HCT116 (cell line): ENCODE results near the gene HOXB3. TPM values are rescaled to one million over a fixed set of nuclear protein-coding genes. Genes with fewer than 3 reads are reported as not detected.

ENCODE experiments used
- ATAC-seq: fragments of 200-7000 bp; cut with Tn5 transposase; 2 replicates; pipeline ENCODE4 v1.9.1; 2020; ENCODE audit warnings: mild to moderate bottlenecking, moderate library complexity
- BruUV-seq: library from RNA; stranded (reverse); fragments of 400-500 nt; replicated peaks from 2 replicates; lab custom pipeline; 2021; lab: Mats Ljungman, UMichigan
- CTCF ChIA-PET: fragments of 300-600 bp; sonication (Branson Sonifier 250); formaldehyde crosslinking; loops from one replicate; lab custom pipeline; 2021; ENCODE audit warnings: antibody characterized with exemption; lab: Charles Lee
- POLR2A ChIA-PET: fragments of 300-600, 350-600 bp; sonication (Branson Sonifier 250); formaldehyde crosslinking; loops from one replicate; lab custom pipeline; 2021; ENCODE audit warnings: antibody characterized with exemption; lab: Charles Lee
- RAD21 ChIA-PET, 2 experiments: fragments of 300-600 bp; sonication (Branson Sonifier 250); formaldehyde crosslinking; loops; one replicate each; lab custom pipeline; 2023; ENCODE audit warnings: low total read pairs in 2 of 2; ENCODE audit not compliant: uncharacterized antibody in 2 of 2, unreplicated experiment in 2 of 2, low non-redundant PET in 1 of 2; lab: Charles Lee
- DNase-seq: peaks from one replicate; pipeline ENCODE4 v3.0.0-alpha.2; 2010; ENCODE audit warnings: low read depth, low spot score
- H2AFZ ChIP-seq: fragments of 200-600 bp; shearing (Covaris generic), sonication (generic); 2 replicates; pipeline ENCODE4 v1.6.1; 2017; ENCODE audit warnings: low read depth, mixed run types, mixed read lengths, antibody characterized with exemption, low read length; ENCODE audit not compliant: poor library complexity, severe bottlenecking
- H3K27ac ChIP-seq: 2 replicates; pipeline ENCODE4 v1.5.1; 2012; ENCODE audit warnings: low read depth, low read length
- H3K27me3 ChIP-seq: fragments of 200-600 bp; sonication (generic); 2 replicates; pipeline ENCODE4 v1.6.1; 2016; ENCODE audit warnings: mixed run types, low read length, mixed read lengths; ENCODE audit not compliant: insufficient read depth
- H3K36me3 ChIP-seq, 2 experiments: fragments of 200-500 bp in 1 of 2; fragments of 200-600 bp in 1 of 2; sonication (Bioruptor generic) in 1 of 2; sonication (generic) in 1 of 2; 2 replicates each; pipeline versions ENCODE4 v1.5.1 to v1.6.1; 2014 to 2016; ENCODE audit warnings: low read length in 2 of 2, inconsistent platforms in 1 of 2, mixed read lengths in 1 of 2, mixed run types in 1 of 2; ENCODE audit not compliant: insufficient read depth in 2 of 2, control insufficient read depth in 1 of 2
- H3K4me1 ChIP-seq, 2 experiments: fragments of 200-600 bp in 1 of 2; sonication (generic) in 1 of 2; 2 replicates each; pipeline versions ENCODE4 v1.5.1 to v1.6.1; 2012 to 2017; ENCODE audit warnings: low read length in 2 of 2, inconsistent platforms in 1 of 2, mild to moderate bottlenecking in 1 of 2, mixed read lengths in 1 of 2, mixed run types in 1 of 2, moderate library complexity in 1 of 2; ENCODE audit not compliant: insufficient read depth in 2 of 2, control insufficient read depth in 1 of 2
- H3K4me2 ChIP-seq: fragments of 200-600 bp; sonication (generic); 2 replicates; pipeline ENCODE4 v1.6.1; 2017; ENCODE audit warnings: mixed run types, low read length, mixed read lengths
- H3K4me3 ChIP-seq, 2 experiments: fragments of 200-600 bp in 1 of 2; sonication (generic) in 1 of 2; replicated peaks in 1 of 2; 2 replicates each; pipeline ENCODE4 v1.5.1; 2011 to 2016; ENCODE audit warnings: low read length in 2 of 2, control low read depth in 1 of 2, low read depth in 1 of 2, mild to moderate bottlenecking in 1 of 2, mixed read lengths in 1 of 2, mixed run types in 1 of 2
- H3K79me2 ChIP-seq: fragments of 200-600 bp; sonication (generic); 2 replicates; pipeline ENCODE4 v1.6.1; 2017; ENCODE audit warnings: mild to moderate bottlenecking, mixed run types, low read length, moderate library complexity, mixed read lengths; ENCODE audit not compliant: insufficient read depth
- H3K9ac ChIP-seq: fragments of 200-600 bp; sonication (generic); 2 replicates; pipeline ENCODE4 v1.6.1; 2016; ENCODE audit warnings: low read length, mixed read lengths
- H3K9me2 ChIP-seq: fragments of 200-600 bp; sonication (generic), shearing (Covaris generic); 2 replicates; pipeline ENCODE4 v1.6.1; 2017; ENCODE audit warnings: mixed run types, mild to moderate bottlenecking, moderate library complexity; ENCODE audit not compliant: insufficient read depth
- H3K9me3 ChIP-seq, 2 experiments: fragments of 200-500 bp in 1 of 2; fragments of 200-600 bp in 1 of 2; sonication (Bioruptor generic) in 1 of 2; sonication (generic) in 1 of 2; 2 replicates each; pipeline ENCODE4 v1.6.1; 2014 to 2017; ENCODE audit warnings: low read length in 2 of 2, mixed read lengths in 2 of 2, inconsistent platforms in 1 of 2, low read depth in 1 of 2, mild to moderate bottlenecking in 1 of 2, mixed run types in 1 of 2, moderate library complexity in 1 of 2; ENCODE audit not compliant: control insufficient read depth in 1 of 2, insufficient read depth in 1 of 2
- H4K20me1 ChIP-seq: fragments of 200-600 bp; sonication (generic), shearing (Covaris generic); 2 replicates; pipeline ENCODE4 v1.6.1; 2017; ENCODE audit warnings: mixed run types, mild to moderate bottlenecking, moderate library complexity; ENCODE audit not compliant: insufficient read depth
- CBX3 ChIP-seq: IDR thresholded peaks from 2 replicates; pipeline ENCODE4 v1.6.1; 2012; ENCODE audit warnings: low read depth
- CEBPB ChIP-seq: IDR thresholded peaks from 2 replicates; pipeline ENCODE4 v1.6.1; 2012; ENCODE audit warnings: low read depth
- EGR1 ChIP-seq: IDR thresholded peaks from 2 replicates; pipeline ENCODE4 v1.6.1; 2012; ENCODE audit warnings: low read depth
- ELF1 ChIP-seq: IDR thresholded peaks from 2 replicates; pipeline ENCODE4 v1.6.1; 2012; ENCODE audit warnings: low read depth, borderline replicate concordance
- EZH2 ChIP-seq: fragments of 200-600 bp; sonication (generic); IDR thresholded peaks from 2 replicates; pipeline ENCODE4 v1.6.1; 2017; ENCODE audit warnings: antibody characterized with exemption, mixed run types
- EZH2phosphoT487 ChIP-seq: fragments of 200-600 bp; IDR thresholded peaks from 2 replicates; pipeline ENCODE4 v1.6.1; 2018; ENCODE audit warnings: antibody characterized with exemption, borderline replicate concordance
- FOSL1 ChIP-seq: IDR thresholded peaks from 2 replicates; pipeline ENCODE4 v1.6.1; 2012; ENCODE audit warnings: low read depth
- POLR2A ChIP-seq: IDR thresholded peaks from 2 replicates; pipeline ENCODE4 v1.7.0; 2011; ENCODE audit warnings: borderline replicate concordance; ENCODE audit not compliant: insufficient read depth, insufficient read length; ENCODE audit errors: extremely low read depth
- POLR2AphosphoS5 ChIP-seq: IDR thresholded peaks from 2 replicates; pipeline ENCODE4 v1.6.1; 2011; ENCODE audit warnings: mild to moderate bottlenecking, low read depth, low read length, moderate library complexity
- RAD21 ChIP-seq: IDR thresholded peaks from 2 replicates; pipeline ENCODE4 v1.6.1; 2012; ENCODE audit warnings: low read depth, mild to moderate bottlenecking
- SIN3A ChIP-seq: IDR thresholded peaks from 2 replicates; pipeline ENCODE4 v1.6.1; 2012; ENCODE audit warnings: low read depth
- SP1 ChIP-seq: IDR thresholded peaks from 2 replicates; pipeline ENCODE4 v1.6.1; 2012; ENCODE audit warnings: low read depth
- TCF7L2 ChIP-seq: IDR thresholded peaks from 2 replicates; pipeline ENCODE4 v1.7.0; 2011; ENCODE audit warnings: borderline replicate concordance, inconsistent platforms; ENCODE audit not compliant: insufficient read depth, insufficient read length; ENCODE audit errors: extremely low read depth
- YY1 ChIP-seq: IDR thresholded peaks from 2 replicates; pipeline ENCODE4 v1.6.1; 2011; ENCODE audit warnings: low read length, low read depth, moderate library complexity, mild to moderate bottlenecking; ENCODE audit not compliant: insufficient replicate concordance; ENCODE audit errors: extremely low read depth
- intact Hi-C: fragments of 100-400 bp; cut with micrococcal nuclease; formaldehyde crosslinking; loops from 2 replicates; pipeline ENCODE4 v1.10.0; 2022
- total RNA-seq: library from RNA; stranded (reverse); gene quantifications from one replicate; pipeline ENCODE4 v1.2.1, GENCODE V29; 2021; ENCODE audit not compliant: unreplicated experiment
- TF ChIP-seq, protein P1 (sequence below): IDR thresholded peaks from 2 replicates; pipeline ENCODE4 v1.6.1; 2012; ENCODE audit warnings: low read depth
- TF ChIP-seq, protein P2 (sequence below): IDR thresholded peaks from 2 replicates; pipeline ENCODE4 v1.6.1; 2011; ENCODE audit warnings: mild to moderate bottlenecking, low read length, moderate library complexity; ENCODE audit not compliant: insufficient replicate concordance; ENCODE audit errors: extremely low read depth
- TF ChIP-seq, protein P3 (sequence below), 3 experiments: fragments of 200-600 bp in 1 of 3; sonication (generic) in 1 of 3; IDR thresholded peaks in 2 of 3; conservative IDR thresholded peaks in 1 of 3; 2 replicates each; pipeline ENCODE4 v1.5.1; 2012 to 2017; ENCODE audit warnings: low read depth in 2 of 3, low read length in 2 of 3, antibody characterized with exemption in 1 of 3, borderline replicate concordance in 1 of 3, control low read depth in 1 of 3, mild to moderate bottlenecking in 1 of 3, mixed read lengths in 1 of 3, mixed run types in 1 of 3, moderate library complexity in 1 of 3; ENCODE audit not compliant: insufficient read depth in 1 of 3
- TF ChIP-seq, protein P4 (sequence below): IDR thresholded peaks from 2 replicates; pipeline ENCODE4 v1.6.1; 2012

HOXB3 gene
- total RNA-seq, 1 experiment from 2014 or later = 19.8 TPM

DNA sequence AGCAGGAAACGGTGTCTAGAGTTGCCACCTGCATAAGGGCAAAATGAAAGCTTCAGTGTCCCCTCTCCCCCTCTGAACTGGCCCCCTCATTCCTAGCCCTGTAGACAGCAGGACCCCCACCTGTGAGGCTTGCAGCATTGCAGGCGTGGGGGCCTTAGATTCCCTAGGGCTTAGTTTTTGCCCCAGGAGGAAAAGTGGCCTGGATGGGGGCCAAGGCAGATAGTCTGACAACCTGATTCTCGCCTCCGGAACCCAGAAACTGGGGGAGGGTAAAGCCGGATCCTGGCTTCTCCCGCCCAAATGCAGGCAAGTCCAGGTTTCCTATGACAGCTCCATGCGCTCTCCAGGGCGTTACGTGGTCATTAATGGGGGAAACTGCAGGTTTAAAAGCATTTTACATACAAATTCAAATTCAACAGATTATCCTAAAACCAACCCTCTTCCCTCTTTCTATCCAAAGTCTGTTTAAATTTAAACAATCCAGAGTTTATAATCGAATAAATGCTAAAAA lies 15.4 kb upstream of the HOXB3 start:
- intact Hi-C loops = no loop called here
- no TSS peak for BruUV-seq
- CTCF ChIA-PET = no interaction called here
- TF ChIP-seq ELF1 (no peak), TCF7L2 (no peak), SP1 (no peak), CEBPB (no peak), FOSL1 (no peak), CBX3 (no peak), POLR2A (no peak), EZH2 (no peak), YY1 (no peak), RAD21 (no peak), SIN3A (no peak), EGR1 (no peak), EZH2phosphoT487 (no peak), POLR2AphosphoS5 (no peak)
- TF ChIP-seq, protein P1, sequence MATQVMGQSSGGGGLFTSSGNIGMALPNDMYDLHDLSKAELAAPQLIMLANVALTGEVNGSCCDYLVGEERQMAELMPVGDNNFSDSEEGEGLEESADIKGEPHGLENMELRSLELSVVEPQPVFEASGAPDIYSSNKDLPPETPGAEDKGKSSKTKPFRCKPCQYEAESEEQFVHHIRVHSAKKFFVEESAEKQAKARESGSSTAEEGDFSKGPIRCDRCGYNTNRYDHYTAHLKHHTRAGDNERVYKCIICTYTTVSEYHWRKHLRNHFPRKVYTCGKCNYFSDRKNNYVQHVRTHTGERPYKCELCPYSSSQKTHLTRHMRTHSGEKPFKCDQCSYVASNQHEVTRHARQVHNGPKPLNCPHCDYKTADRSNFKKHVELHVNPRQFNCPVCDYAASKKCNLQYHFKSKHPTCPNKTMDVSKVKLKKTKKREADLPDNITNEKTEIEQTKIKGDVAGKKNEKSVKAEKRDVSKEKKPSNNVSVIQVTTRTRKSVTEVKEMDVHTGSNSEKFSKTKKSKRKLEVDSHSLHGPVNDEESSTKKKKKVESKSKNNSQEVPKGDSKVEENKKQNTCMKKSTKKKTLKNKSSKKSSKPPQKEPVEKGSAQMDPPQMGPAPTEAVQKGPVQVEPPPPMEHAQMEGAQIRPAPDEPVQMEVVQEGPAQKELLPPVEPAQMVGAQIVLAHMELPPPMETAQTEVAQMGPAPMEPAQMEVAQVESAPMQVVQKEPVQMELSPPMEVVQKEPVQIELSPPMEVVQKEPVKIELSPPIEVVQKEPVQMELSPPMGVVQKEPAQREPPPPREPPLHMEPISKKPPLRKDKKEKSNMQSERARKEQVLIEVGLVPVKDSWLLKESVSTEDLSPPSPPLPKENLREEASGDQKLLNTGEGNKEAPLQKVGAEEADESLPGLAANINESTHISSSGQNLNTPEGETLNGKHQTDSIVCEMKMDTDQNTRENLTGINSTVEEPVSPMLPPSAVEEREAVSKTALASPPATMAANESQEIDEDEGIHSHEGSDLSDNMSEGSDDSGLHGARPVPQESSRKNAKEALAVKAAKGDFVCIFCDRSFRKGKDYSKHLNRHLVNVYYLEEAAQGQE = no peak
- TF ChIP-seq, protein P2, sequence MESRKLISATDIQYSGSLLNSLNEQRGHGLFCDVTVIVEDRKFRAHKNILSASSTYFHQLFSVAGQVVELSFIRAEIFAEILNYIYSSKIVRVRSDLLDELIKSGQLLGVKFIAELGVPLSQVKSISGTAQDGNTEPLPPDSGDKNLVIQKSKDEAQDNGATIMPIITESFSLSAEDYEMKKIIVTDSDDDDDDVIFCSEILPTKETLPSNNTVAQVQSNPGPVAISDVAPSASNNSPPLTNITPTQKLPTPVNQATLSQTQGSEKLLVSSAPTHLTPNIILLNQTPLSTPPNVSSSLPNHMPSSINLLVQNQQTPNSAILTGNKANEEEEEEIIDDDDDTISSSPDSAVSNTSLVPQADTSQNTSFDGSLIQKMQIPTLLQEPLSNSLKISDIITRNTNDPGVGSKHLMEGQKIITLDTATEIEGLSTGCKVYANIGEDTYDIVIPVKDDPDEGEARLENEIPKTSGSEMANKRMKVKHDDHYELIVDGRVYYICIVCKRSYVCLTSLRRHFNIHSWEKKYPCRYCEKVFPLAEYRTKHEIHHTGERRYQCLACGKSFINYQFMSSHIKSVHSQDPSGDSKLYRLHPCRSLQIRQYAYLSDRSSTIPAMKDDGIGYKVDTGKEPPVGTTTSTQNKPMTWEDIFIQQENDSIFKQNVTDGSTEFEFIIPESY = no peak
- TF ChIP-seq, protein P3, sequence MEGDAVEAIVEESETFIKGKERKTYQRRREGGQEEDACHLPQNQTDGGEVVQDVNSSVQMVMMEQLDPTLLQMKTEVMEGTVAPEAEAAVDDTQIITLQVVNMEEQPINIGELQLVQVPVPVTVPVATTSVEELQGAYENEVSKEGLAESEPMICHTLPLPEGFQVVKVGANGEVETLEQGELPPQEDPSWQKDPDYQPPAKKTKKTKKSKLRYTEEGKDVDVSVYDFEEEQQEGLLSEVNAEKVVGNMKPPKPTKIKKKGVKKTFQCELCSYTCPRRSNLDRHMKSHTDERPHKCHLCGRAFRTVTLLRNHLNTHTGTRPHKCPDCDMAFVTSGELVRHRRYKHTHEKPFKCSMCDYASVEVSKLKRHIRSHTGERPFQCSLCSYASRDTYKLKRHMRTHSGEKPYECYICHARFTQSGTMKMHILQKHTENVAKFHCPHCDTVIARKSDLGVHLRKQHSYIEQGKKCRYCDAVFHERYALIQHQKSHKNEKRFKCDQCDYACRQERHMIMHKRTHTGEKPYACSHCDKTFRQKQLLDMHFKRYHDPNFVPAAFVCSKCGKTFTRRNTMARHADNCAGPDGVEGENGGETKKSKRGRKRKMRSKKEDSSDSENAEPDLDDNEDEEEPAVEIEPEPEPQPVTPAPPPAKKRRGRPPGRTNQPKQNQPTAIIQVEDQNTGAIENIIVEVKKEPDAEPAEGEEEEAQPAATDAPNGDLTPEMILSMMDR (IDR thresholded peaks at IDR 0.05 in 2 of 3, conservative IDR thresholded peaks at IDR 0.05 in 1 of 3; ENCODE audit: borderline replicate concordance in 1 of 3, insufficient read depth in 1 of 3, low read depth in 2 of 3, low read length in 2 of 3) = no peak
- TF ChIP-seq, protein P4, sequence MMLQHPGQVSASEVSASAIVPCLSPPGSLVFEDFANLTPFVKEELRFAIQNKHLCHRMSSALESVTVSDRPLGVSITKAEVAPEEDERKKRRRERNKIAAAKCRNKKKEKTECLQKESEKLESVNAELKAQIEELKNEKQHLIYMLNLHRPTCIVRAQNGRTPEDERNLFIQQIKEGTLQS = no peak
- H4K20me1 ChIP-seq = peaks cover 4% of the 10 kb centered on the region; the same call in 1 of the 2 replicates
- H3K9ac ChIP-seq = peak overlapping the region; percentile 83
- no peaks in the 10 kb centered on the region for H3K9me2 ChIP-seq
- H3K79me2 ChIP-seq = peaks cover 75% of the 10 kb centered on the region
- peak overlapping the region; percentile 94 for H3K27ac ChIP-seq
- peak overlapping the region; percentile 86 for H2AFZ ChIP-seq
- no peaks in the 10 kb centered on the region for H3K9me3 ChIP-seq
- RAD21 ChIA-PET = interaction anchor here in 1 of 2 experiments (0.7 kb wide), 1 partner anchor 13 kb away, joined by 3 read pairs; no protein-coding TSS in a partner anchor
- peak overlapping the region; percentile 82 for H3K4me2 ChIP-seq
- POLR2A ChIA-PET = interaction anchor here (1.3 to 1.6 kb wide), 2 partner anchors 9 to 557 kb away, joined by 3 to 4 read pairs; partner anchors contain the start of gene NFE2L1
- ATAC-seq = peak; percentile 10; the same call in 1 of the 2 replicates
- no peaks in the 10 kb centered on the region for H3K27me3 ChIP-seq
- peak overlapping the region; percentile 78 to 87 for H3K4me3 ChIP-seq
- H3K4me1 ChIP-seq = peaks cover 39 to 64% of the 10 kb centered on the region in 2 experiments
- no peak for DNase-seq
- peaks cover 0 to 3% of the 10 kb centered on the region in 2 experiments; a peak in 1 of 4 replicates for H3K36me3 ChIP-seq
